GM10266 (cell line): ENCODE results near the gene TMED6.

ENCODE experiments used
- DNase-seq: peaks from one replicate; pipeline ENCODE4 v3.0.0; 2012; ENCODE audit errors: extremely low spot score
- CTCF ChIP-seq: IDR thresholded peaks from 2 replicates; pipeline ENCODE4 v1.5.1; 2012; ENCODE audit warnings: mild to moderate bottlenecking, low read depth; ENCODE audit not compliant: control insufficient read depth, insufficient read depth; ENCODE audit errors: missing control alignments

TMED6 gene

DNA sequence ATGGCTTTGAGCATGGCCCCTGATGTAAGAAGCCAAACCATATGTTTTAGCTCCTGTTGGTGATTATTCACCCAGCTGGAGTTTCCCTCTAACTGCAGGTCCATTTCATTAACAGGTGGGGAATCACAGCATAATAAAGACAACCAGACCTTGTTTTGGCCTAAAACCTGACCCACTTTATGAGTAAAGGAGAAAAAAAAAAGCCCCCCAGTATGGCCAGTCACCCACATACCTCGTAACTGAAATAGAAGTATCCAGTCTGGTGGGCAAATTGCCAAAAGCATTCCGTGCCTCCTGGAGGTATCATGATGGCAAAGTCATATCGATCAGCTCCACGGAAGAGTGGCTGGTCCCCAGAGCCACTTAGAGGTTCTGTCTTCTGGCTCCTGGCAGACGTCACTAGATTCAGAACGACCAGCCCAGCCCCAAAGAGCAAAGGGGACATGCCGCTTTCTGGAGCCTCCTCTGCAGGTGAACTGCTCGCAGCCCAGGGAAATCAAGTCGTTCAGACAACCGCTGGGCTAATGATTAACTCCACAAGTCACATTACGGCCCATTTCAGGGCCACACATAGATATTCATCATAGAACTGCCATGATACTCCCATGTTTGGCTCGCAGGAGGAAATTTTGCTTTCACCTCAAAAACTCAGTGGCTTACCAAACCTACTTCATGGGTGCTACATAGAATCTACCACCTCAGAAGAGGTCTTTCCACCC is at the start of gene TMED6:
Gene TMED6, minus strand, starts transcription at position 478 of the 719 bp plus-strand sequence. Its CDS starts 33 bp downstream, at position 445.
- DNase-seq = no peak
- TF ChIP-seq CTCF = no peak

DNA sequence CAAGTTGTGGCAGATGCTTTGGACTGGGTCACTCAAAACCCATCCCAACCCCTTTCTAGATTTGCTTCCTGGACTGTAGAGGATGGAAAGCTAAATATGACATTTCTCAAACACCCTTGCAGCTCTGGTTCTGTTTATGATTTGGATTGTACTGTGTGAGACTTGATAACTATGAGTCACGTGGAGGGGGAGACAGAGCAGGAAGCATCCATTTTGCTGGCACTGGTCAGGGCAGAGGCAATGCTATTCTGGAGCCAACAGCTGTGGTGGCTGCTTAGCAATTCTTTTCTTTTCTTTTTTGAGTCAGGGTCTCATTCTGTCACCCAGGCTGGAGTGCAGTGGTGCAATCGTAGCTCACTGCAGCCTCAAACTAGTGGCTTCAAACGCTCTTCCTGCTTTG is 47.8 kb upstream of the TMED6 start:
- no peak for DNase-seq

DNA sequence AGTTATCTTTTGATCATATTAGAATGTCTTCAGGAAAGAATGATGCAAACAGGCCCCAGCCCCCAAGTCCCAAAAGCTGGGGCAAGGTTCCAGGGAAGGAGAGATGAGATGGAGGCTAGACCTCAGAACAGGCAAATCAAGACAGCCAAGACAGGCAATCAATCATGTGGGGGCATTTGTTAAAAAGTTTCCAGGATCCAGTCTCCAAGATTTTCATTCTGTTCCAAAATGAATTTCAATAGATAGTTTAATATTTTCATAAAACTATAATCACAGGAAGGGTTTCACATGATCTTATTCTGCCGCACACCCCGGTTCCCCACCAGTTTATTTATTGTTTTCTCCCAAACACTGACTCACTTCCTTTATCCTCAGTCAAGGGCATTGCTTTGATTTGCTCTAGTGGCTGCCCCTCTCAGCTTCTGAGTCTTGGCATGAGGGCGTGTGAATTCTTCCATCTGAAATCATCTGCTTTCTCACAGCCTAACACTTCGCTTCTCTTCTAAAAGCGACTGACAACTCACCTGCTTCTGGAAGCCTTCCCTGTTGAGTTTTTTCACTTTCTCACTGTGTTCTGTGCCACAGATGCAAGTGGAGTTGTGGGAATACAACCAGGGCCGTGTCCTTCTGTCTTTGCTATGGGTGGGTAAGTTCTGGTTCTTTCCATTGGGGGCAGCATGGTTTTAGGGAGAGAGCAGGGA is 46.4 kb upstream of the TMED6 start:
- DNase-seq = no peak
- peak; percentile 17 for TF ChIP-seq CTCF

More for the DNA sequence above, 47.8 kb upstream of the TMED6 start:
- TF ChIP-seq CTCF = no peak

DNA sequence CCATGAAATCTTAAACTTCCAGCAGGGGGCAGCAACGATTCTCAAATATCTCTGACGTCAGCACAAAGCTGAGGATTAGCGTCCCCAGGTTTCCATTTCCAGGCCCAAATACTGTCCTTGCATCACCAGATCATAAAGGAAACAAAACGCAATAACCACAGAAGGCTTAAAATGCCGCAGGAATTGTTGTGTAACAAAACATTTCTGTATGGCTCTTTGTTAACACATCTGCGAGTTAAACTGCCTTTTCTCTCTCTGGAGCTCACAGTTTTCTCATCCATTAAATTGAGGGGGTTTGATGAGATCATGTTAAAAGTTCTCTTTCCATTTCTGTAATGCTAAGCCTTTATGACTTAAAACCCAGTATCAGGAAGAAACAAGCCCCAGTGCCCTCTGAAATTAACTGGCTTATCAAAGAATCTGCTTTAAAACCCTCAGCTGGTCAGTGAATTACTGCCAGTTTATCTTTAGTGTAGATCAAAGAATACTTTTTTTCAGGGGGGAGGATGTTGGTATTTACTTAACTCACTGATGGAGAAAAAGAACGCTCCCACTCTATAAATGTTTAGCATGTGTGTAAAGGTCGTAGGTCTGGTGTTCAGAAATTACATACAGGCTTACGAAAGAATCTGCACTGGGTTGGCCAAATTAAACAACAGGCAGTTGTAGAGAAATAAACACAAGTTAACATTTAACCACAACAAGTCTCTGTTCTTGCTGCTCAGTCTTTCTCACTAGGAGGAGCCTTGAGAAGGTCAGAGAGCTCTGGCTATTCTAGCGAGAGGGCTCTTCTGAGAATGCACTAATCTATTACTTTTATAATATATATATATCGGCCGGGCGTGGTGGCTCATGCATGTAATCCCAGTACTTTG is 44.8 kb upstream of the TMED6 start:
- peak; percentile 59 for DNase-seq
- TF ChIP-seq CTCF = peak; percentile 51

DNA sequence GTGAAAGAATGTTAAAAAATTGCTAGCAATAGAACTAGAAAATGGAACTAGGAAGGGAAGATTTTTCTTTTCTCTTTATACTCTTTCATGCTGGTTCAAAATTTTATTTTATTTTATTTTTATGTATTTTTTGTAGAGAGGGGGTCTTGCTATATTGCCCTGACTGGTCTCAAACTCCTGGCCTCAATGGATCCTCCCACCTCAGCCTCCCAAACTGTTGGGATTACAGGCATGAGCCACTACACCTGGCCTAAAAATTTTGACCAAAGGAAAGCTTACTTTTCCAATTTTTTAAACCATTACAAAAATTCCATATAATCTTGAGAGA is 44.2 kb upstream of the TMED6 start:
- TF ChIP-seq CTCF = no peak
- DNase-seq = no peak

GRCh38 chr16:69393898-69394849 is 42.6 kb upstream of the TMED6 start:
- no peak for TF ChIP-seq CTCF
- DNase-seq = no peak
